PC-3 (cell line): ENCODE data around the gene COMTD1. TPM values are rescaled to one million over a fixed set of nuclear protein-coding genes. Genes with fewer than 3 reads are reported as not detected.

ENCODE experiments used
- ATAC-seq: fragments of 200-7000 bp; cut with Tn5 transposase; 2 replicates; pipeline ENCODE4 v1.9.1; 2020; ENCODE audit warnings: mild to moderate bottlenecking, moderate library complexity
- BruUV-seq: library from RNA; stranded (reverse); fragments of 400-500 nt; replicated peaks from 2 replicates; lab custom pipeline; 2021; lab: Mats Ljungman, UMichigan
- CTCF ChIA-PET: fragments of 300-600 bp; sonication (Branson Sonifier 250); formaldehyde crosslinking; loops from one replicate; lab custom pipeline; 2022; ENCODE audit warnings: antibody characterized with exemption; lab: Charles Lee
- POLR2A ChIA-PET: fragments of 300-600 bp; sonication (Branson Sonifier 250); formaldehyde crosslinking; loops from one replicate; lab custom pipeline; 2022; ENCODE audit warnings: antibody characterized with exemption; ENCODE audit not compliant: unreplicated experiment; lab: Charles Lee
- DNase-seq: peaks from one replicate; pipeline ENCODE4 v3.0.0-alpha.2; 2015
- H2AFZ ChIP-seq: fragments of 300-600 bp; sonication (generic); 2 replicates; pipeline ENCODE4 v1.6.0; 2016; ENCODE audit warnings: antibody characterized with exemption, low read length
- H3F3A ChIP-seq: fragments of 300-600 bp; sonication (generic); one replicate; pipeline ENCODE4 v1.6.0; 2017; ENCODE audit warnings: antibody characterized with exemption, low read length, control low read depth, mild to moderate bottlenecking; ENCODE audit not compliant: unreplicated experiment
- H3K27ac ChIP-seq: fragments of 300-600 bp; sonication (generic); 2 replicates; pipeline ENCODE4 v1.5.1; 2016; ENCODE audit warnings: mild to moderate bottlenecking, low read length
- H3K27me3 ChIP-seq: fragments of 300-600 bp; sonication (generic); 2 replicates; pipeline ENCODE4 v1.6.1; 2016; ENCODE audit warnings: low read length, mixed read lengths
- H3K36me3 ChIP-seq: fragments of 300-600 bp; sonication (generic); 2 replicates; pipeline ENCODE4 v1.6.1; 2016; ENCODE audit warnings: low read depth, mixed run types, low read length, mixed read lengths
- H3K4me1 ChIP-seq: fragments of 300-600 bp; sonication (generic); 2 replicates; pipeline ENCODE4 v1.5.1; 2016; ENCODE audit warnings: low read length; ENCODE audit not compliant: insufficient read depth
- H3K4me2 ChIP-seq: fragments of 300-600 bp; sonication (generic); 2 replicates; pipeline ENCODE4 v1.6.0; 2016; ENCODE audit warnings: low read length
- H3K4me3 ChIP-seq: fragments of 300-600 bp; sonication (generic); 2 replicates; pipeline ENCODE4 v1.5.1; 2016; ENCODE audit warnings: mild to moderate bottlenecking, low read length, mixed read lengths
- H3K79me2 ChIP-seq: fragments of 300-600 bp; sonication (generic); 2 replicates; pipeline ENCODE4 v1.6.1; 2017; ENCODE audit warnings: low read length, mixed read lengths
- H3K9ac ChIP-seq: fragments of 300-600 bp; sonication (generic); 2 replicates; pipeline ENCODE4 v1.6.0; 2016; ENCODE audit warnings: mild to moderate bottlenecking, low read length
- H3K9me2 ChIP-seq: fragments of 300-600 bp; sonication (generic); replicated peaks from 2 replicates; pipeline ENCODE4 v1.6.1; 2016; ENCODE audit warnings: mixed run types, low read length, mixed read lengths
- H3K9me3 ChIP-seq: fragments of 300-600 bp; sonication (generic); 2 replicates; pipeline ENCODE4 v1.6.1; 2016; ENCODE audit warnings: low read length, mixed read lengths
- H4K20me1 ChIP-seq: fragments of 300-600 bp; sonication (generic); 2 replicates; pipeline ENCODE4 v1.6.1; 2016; ENCODE audit warnings: low read length, mixed read lengths
- CTCF ChIP-seq: fragments of 300-600 bp; sonication (generic); conservative IDR thresholded peaks from 2 replicates; pipeline ENCODE4 v1.5.1; 2017; ENCODE audit warnings: antibody characterized with exemption, low read depth, mild to moderate bottlenecking, low read length
- EZH2 ChIP-seq: fragments of 300-600 bp; sonication (generic); IDR thresholded peaks from one replicate; pipeline ENCODE4 v1.6.1; 2017; ENCODE audit warnings: antibody characterized with exemption, mild to moderate bottlenecking, low read length; ENCODE audit not compliant: unreplicated experiment
- EZH2phosphoT487 ChIP-seq: fragments of 300-600 bp; sonication (generic); IDR thresholded peaks from 2 replicates; pipeline ENCODE4 v1.6.1; 2018; ENCODE audit warnings: mild to moderate bottlenecking, antibody characterized with exemption, low read length, borderline replicate concordance
- intact Hi-C: fragments of 100-400 bp; cut with micrococcal nuclease; formaldehyde crosslinking; loops from 2 replicates; pipeline ENCODE4 v1.9.0; 2023
- total RNA-seq: library from RNA; depleted of rRNA; stranded (reverse); fragments of >200 nt; gene quantifications from 2 replicates; pipeline ENCODE4 v1.2.3, GENCODE V29; 2014

Gene COMTD1
- total RNA-seq, 1 experiment from 2014 or later = 183 TPM

GRCh38 chr10:75228278-75228677, 7.5 kb downstream of the COMTD1 start:
- Histone ChIP-seq H3K9me3 (no peaks in the 10 kb centered on the region), H3F3A (peaks cover 66% of the 10 kb centered on the region), H4K20me1 (peaks cover 85% of the 10 kb centered on the region), H3K9me2 (no peaks in the 10 kb centered on the region), H3K9ac (no peak overlapping the region), H2AFZ (no peak overlapping the region), H3K27me3 (no peaks in the 10 kb centered on the region), H3K4me3 (no peak overlapping the region), H3K79me2 (peaks cover 73% of the 10 kb centered on the region), H3K36me3 (peaks cover 86% of the 10 kb centered on the region), H3K27ac (no peak overlapping the region), H3K4me1 (peaks cover 43% of the 10 kb centered on the region), H3K4me2 (no peak overlapping the region)
- intact Hi-C loops = no loop called here
- no peak for TF ChIP-seq EZH2phosphoT487
- TF ChIP-seq EZH2 = no peak
- TF ChIP-seq CTCF = no peak
- ATAC-seq (no peak), DNase-seq (no peak)
- POLR2A ChIA-PET = interaction anchor here (0.9 kb wide), 1 partner anchor 40 kb away, joined by 8 read pairs; no protein-coding TSS in a partner anchor
- BruUV-seq = no TSS peak
- CTCF ChIA-PET = interaction anchor here (0.6 kb wide), 1 partner anchor 40 kb away, joined by 3 read pairs; no protein-coding TSS in a partner anchor

- ATAC-seq (no peak), DNase-seq (no peak)
- H3K27ac ChIP-seq = no peak overlapping the region
- no peak for TF ChIP-seq CTCF
- TF ChIP-seq EZH2 = no peak
- TF ChIP-seq EZH2phosphoT487 = no peak
- peaks cover 89% of the 10 kb centered on the region for H4K20me1 ChIP-seq
- ChIA-PET POLR2A (no interaction called here), CTCF (no interaction called here)
- no peak overlapping the region for H3K4me2 ChIP-seq
- no peaks in the 10 kb centered on the region for H3K9me3 ChIP-seq
- no peak overlapping the region for H3K9ac ChIP-seq
- intact Hi-C loops = no loop called here
- peaks cover 84% of the 10 kb centered on the region for H3K79me2 ChIP-seq
- H3K36me3 ChIP-seq = peaks cover 92% of the 10 kb centered on the region
- BruUV-seq = no TSS peak
- no peak overlapping the region for H2AFZ ChIP-seq
- no peaks in the 10 kb centered on the region for H3K9me2 ChIP-seq
- no peaks in the 10 kb centered on the region for H3K27me3 ChIP-seq
- H3F3A ChIP-seq = peaks cover 55% of the 10 kb centered on the region
- peaks cover 32% of the 10 kb centered on the region for H3K4me1 ChIP-seq
- no peak overlapping the region for H3K4me3 ChIP-seq
These were observed 9.1 kb downstream of the COMTD1 start for GRCh38 chr10:75226656-75227055.

- ChIA-PET CTCF (interaction anchor here (0.9 to 1.4 kb wide), 3 partner anchors 10 to 173 kb away, joined by 3 to 12 read pairs (median 3); partner anchors contain the start of gene COMTD1), POLR2A (interaction anchor here (1.4 kb wide), 1 partner anchor 15 kb away, joined by 34 read pairs; the partner anchor contains the start of gene VDAC2)
- no peaks in the 10 kb centered on the region for H3K27me3 ChIP-seq
- H2AFZ ChIP-seq = no peak overlapping the region
- H3K79me2 ChIP-seq = peaks cover 84% of the 10 kb centered on the region
- H3K9me3 ChIP-seq = no peaks in the 10 kb centered on the region
- no peak for DNase-seq
- no TSS peak for BruUV-seq
- peaks cover 27% of the 10 kb centered on the region for H3K4me1 ChIP-seq
- no peak overlapping the region for H3K4me2 ChIP-seq
- TF ChIP-seq EZH2 = no peak
- TF ChIP-seq EZH2phosphoT487 = no peak
- no peak for TF ChIP-seq CTCF
- no peaks in the 10 kb centered on the region for H3K9me2 ChIP-seq
- H3K36me3 ChIP-seq = peaks cover 92% of the 10 kb centered on the region
- H3K4me3 ChIP-seq = no peak overlapping the region
- H3K27ac ChIP-seq = no peak overlapping the region
- no peak overlapping the region for H3K9ac ChIP-seq
- intact Hi-C loops = no loop called here
- peaks cover 89% of the 10 kb centered on the region for H4K20me1 ChIP-seq
- peaks cover 50% of the 10 kb centered on the region for H3F3A ChIP-seq
- ATAC-seq = no peak
These were observed 9.7 kb downstream of the COMTD1 start for GRCh38 chr10:75226095-75226494.
